Neural progenitor cell (in vitro differentiated cells): ENCODE data around the gene SEMA6D. TPM values are rescaled to one million over a fixed set of nuclear protein-coding genes. Genes with fewer than 3 reads are reported as not detected.

ENCODE experiments used
- DNase-seq: peaks from one replicate; pipeline ENCODE4 v3.0.0-alpha.2; 2016; ENCODE audit warnings: low spot score
- H2AFZ ChIP-seq: fragments of 200-600 bp; sonication (generic); replicated peaks from 2 replicates; pipeline ENCODE4 v1.6.1; 2016; ENCODE audit warnings: antibody characterized with exemption
- H3F3A ChIP-seq: fragments of 200-600 bp; sonication (generic); 2 replicates; pipeline ENCODE4 v1.6.1; 2016; ENCODE audit warnings: antibody characterized with exemption, low read depth
- H3K27ac ChIP-seq: fragments of 200-600 bp; sonication (generic); 2 replicates; pipeline ENCODE4 v1.5.1; 2016; ENCODE audit warnings: mild to moderate bottlenecking
- H3K27me3 ChIP-seq: fragments of 200-600 bp; sonication (generic); 2 replicates; pipeline ENCODE4 v1.6.1; 2016; ENCODE audit warnings: mild to moderate bottlenecking, moderate library complexity
- H3K36me3 ChIP-seq: fragments of 200-600 bp; sonication (generic); 2 replicates; pipeline ENCODE4 v1.5.1; 2016
- H3K4me1 ChIP-seq: fragments of 200-600 bp; sonication (generic); 2 replicates; pipeline ENCODE4 v1.6.1; 2016; ENCODE audit warnings: mixed run types
- H3K4me2 ChIP-seq: fragments of 200-600 bp; sonication (generic); 2 replicates; pipeline ENCODE4 v1.6.1; 2016
- H3K4me3 ChIP-seq: fragments of 200-600 bp; sonication (generic); 2 replicates; pipeline ENCODE4 v1.5.1; 2016
- H3K79me2 ChIP-seq: fragments of 200-600 bp; sonication (generic); 2 replicates; pipeline ENCODE4 v1.6.1; 2016; ENCODE audit warnings: low read depth
- H3K9ac ChIP-seq: fragments of 200-600 bp; sonication (generic); 2 replicates; pipeline ENCODE4 v1.6.1; 2016
- H3K9me3 ChIP-seq: fragments of 200-600 bp; sonication (generic); 2 replicates; pipeline ENCODE4 v1.5.1; 2016; ENCODE audit warnings: low read depth
- H4K20me1 ChIP-seq: fragments of 200-600 bp; sonication (generic); 2 replicates; pipeline ENCODE4 v1.6.1; 2016; ENCODE audit warnings: low read depth
- H3K27ac Mint-ChIP-seq: 3 replicates; pipeline ENCODE4 v1.8.0; 2021; ENCODE audit warnings: mixed read lengths
- H3K27me3 Mint-ChIP-seq: 2 replicates; pipeline ENCODE4 v1.8.0; 2022; ENCODE audit warnings: low read depth, mild to moderate bottlenecking, inconsistent platforms, moderate library complexity, mixed read lengths; ENCODE audit not compliant: insufficient read depth
- H3K36me3 Mint-ChIP-seq: 3 replicates; pipeline ENCODE4 v1.8.0; 2021; ENCODE audit warnings: mixed read lengths
- H3K4me1 Mint-ChIP-seq: 3 replicates; pipeline ENCODE4 v1.8.0; 2021; ENCODE audit warnings: mixed read lengths
- H3K4me3 Mint-ChIP-seq: 3 replicates; pipeline ENCODE4 v1.8.0; 2021; ENCODE audit warnings: mild to moderate bottlenecking, moderate library complexity, mixed read lengths
- H3K9me3 Mint-ChIP-seq: 3 replicates; pipeline ENCODE4 v1.8.0; 2020; ENCODE audit warnings: mixed read lengths
- EZH2 ChIP-seq: fragments of 200-600 bp; sonication (generic); IDR thresholded peaks from 2 replicates; pipeline ENCODE4 v1.6.1; 2017; ENCODE audit warnings: antibody characterized with exemption, mild to moderate bottlenecking, moderate library complexity
- EZH2phosphoT487 ChIP-seq: fragments of 200-600 bp; sonication (generic); IDR thresholded peaks from 2 replicates; pipeline ENCODE4 v1.6.1; 2017; ENCODE audit warnings: antibody characterized with exemption
- total RNA-seq: library from RNA; depleted of rRNA; stranded (reverse); fragments of >200 nt; gene quantifications from 2 replicates; pipeline ENCODE4 v1.2.3, GENCODE V29; 2015; ENCODE audit warnings: low replicate concordance
- TF ChIP-seq, protein P1 (sequence below): fragments of 200-600 bp; sonication (generic); IDR thresholded peaks from 2 replicates; pipeline ENCODE4 v1.5.1; 2017; ENCODE audit warnings: antibody characterized with exemption, mild to moderate bottlenecking

The SEMA6D gene
- total RNA-seq, 1 donor from 2014 or later = 23.5 TPM

DNA sequence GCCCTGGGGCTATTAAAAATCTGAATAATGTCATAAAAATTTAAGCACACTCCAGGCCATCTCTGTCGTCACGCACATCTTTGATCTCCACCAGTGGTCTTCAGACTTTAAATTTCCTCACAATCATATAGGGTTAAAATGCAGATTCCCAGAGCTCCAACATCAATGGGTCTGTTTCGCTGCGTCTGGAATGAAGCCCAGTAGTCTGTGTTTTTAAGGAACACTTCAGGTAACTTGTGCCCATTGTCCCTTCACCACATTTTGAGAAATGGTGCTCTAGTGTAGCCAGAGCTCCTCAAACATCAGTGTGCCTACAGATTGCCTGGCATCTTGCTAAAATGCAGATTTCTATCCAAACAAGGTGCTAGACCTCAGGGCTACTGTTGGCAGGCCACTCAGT is 9.8 kb downstream of the SEMA6D start:
- peaks cover 26% of the 10 kb centered on the region for H3K79me2 ChIP-seq
- no peak overlapping the region for H3K27ac ChIP-seq
- DNase-seq = no peak
- no peak overlapping the region for H2AFZ ChIP-seq
- Mint-ChIP-seq H3K4me1 (peaks cover 18% of the 10 kb centered on the region), H3K9me3 (no peaks in the 10 kb centered on the region), H3K4me3 (no peak overlapping the region), H3K27me3 (peaks cover 2% of the 10 kb centered on the region), H3K27ac (no peak overlapping the region), H3K36me3 (peaks cover 13% of the 10 kb centered on the region)
- TF ChIP-seq EZH2 = no peak
- TF ChIP-seq, protein P1, sequence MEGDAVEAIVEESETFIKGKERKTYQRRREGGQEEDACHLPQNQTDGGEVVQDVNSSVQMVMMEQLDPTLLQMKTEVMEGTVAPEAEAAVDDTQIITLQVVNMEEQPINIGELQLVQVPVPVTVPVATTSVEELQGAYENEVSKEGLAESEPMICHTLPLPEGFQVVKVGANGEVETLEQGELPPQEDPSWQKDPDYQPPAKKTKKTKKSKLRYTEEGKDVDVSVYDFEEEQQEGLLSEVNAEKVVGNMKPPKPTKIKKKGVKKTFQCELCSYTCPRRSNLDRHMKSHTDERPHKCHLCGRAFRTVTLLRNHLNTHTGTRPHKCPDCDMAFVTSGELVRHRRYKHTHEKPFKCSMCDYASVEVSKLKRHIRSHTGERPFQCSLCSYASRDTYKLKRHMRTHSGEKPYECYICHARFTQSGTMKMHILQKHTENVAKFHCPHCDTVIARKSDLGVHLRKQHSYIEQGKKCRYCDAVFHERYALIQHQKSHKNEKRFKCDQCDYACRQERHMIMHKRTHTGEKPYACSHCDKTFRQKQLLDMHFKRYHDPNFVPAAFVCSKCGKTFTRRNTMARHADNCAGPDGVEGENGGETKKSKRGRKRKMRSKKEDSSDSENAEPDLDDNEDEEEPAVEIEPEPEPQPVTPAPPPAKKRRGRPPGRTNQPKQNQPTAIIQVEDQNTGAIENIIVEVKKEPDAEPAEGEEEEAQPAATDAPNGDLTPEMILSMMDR = no peak
- TF ChIP-seq EZH2phosphoT487 = no peak
- no peaks in the 10 kb centered on the region for H3K9me3 ChIP-seq
- H3K9ac ChIP-seq = no peak overlapping the region
- H3K4me2 ChIP-seq = no peak overlapping the region
- no peaks in the 10 kb centered on the region for H3K27me3 ChIP-seq
- H3K36me3 ChIP-seq = no peaks in the 10 kb centered on the region
- H4K20me1 ChIP-seq = no peaks in the 10 kb centered on the region
- H3K4me1 ChIP-seq = peaks cover 8% of the 10 kb centered on the region
- H3K4me3 ChIP-seq = no peak overlapping the region
- H3F3A ChIP-seq = no peaks in the 10 kb centered on the region

DNA sequence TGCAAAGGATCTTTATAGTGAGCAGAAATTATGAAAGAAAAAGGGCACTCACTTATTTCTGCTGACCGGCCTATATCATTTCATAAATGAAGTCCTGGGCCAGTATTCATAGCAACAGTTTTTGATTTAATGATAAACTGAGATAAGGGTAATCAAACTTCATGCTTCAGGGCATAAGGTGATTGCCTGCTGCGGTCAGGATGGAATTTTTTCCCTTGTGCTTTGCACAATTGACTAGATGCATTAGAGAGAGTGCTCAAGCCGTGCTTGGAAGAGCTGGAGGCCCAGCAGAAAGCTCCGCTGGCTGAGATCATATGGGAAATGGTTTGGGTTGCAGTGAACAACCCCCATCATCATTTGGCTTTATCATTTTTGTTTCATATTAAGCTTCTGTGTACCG is 10.4 kb downstream of the SEMA6D start:
- peaks cover 8% of the 10 kb centered on the region for H3K4me1 ChIP-seq
- no peak overlapping the region for H2AFZ ChIP-seq
- peaks cover 26% of the 10 kb centered on the region for H3K79me2 ChIP-seq
- H3K4me1 Mint-ChIP-seq = peaks cover 16% of the 10 kb centered on the region
- H4K20me1 ChIP-seq = no peaks in the 10 kb centered on the region
- no peak overlapping the region for H3K4me3 Mint-ChIP-seq
- H3K9me3 Mint-ChIP-seq = no peaks in the 10 kb centered on the region
- DNase-seq = no peak
- TF ChIP-seq EZH2phosphoT487 (no peak), EZH2 (no peak)
- TF ChIP-seq, protein P1 = no peak
- H3K36me3 ChIP-seq = no peaks in the 10 kb centered on the region
- H3K27ac ChIP-seq = no peak overlapping the region
- no peaks in the 10 kb centered on the region for H3K9me3 ChIP-seq
- H3K9ac ChIP-seq = no peak overlapping the region
- no peaks in the 10 kb centered on the region for H3F3A ChIP-seq
- peaks cover 2% of the 10 kb centered on the region for H3K27me3 Mint-ChIP-seq
- no peak overlapping the region for H3K4me3 ChIP-seq
- H3K27me3 ChIP-seq = no peaks in the 10 kb centered on the region
- no peak overlapping the region for H3K27ac Mint-ChIP-seq
- peaks cover 12% of the 10 kb centered on the region for H3K36me3 Mint-ChIP-seq
- no peak overlapping the region for H3K4me2 ChIP-seq

DNA sequence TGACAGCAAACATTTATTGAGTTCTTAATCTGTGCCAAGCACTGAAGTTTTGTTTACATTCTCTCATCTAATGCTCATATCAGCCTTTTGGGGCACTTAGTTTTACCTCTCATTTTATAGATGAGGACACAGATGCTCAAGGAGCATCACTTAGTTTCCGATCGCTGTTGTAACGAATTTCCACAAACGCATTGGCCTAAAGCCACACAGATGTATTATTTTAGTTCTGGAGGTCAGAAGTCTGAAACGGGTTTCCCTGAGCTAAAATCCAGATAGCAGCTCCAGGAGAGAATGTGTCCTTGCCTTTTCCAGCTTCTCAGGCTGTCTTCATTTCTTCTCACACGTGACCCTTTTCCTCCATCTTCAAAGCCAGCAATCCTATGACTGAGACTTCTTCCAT is 11.1 kb downstream of the SEMA6D start:
- Mint-ChIP-seq H3K36me3 (peaks cover 13% of the 10 kb centered on the region), H3K4me1 (peaks cover 13% of the 10 kb centered on the region), H3K27ac (no peak overlapping the region), H3K9me3 (no peaks in the 10 kb centered on the region), H3K4me3 (no peak overlapping the region), H3K27me3 (peaks cover 2% of the 10 kb centered on the region)
- TF ChIP-seq, protein P1 = no peak
- TF ChIP-seq EZH2phosphoT487 (no peak), EZH2 (no peak)
- Histone ChIP-seq H3K4me1 (peaks cover 8% of the 10 kb centered on the region), H3K36me3 (no peaks in the 10 kb centered on the region), H3K9ac (no peak overlapping the region), H2AFZ (no peak overlapping the region), H3K4me2 (no peak overlapping the region), H3K9me3 (no peaks in the 10 kb centered on the region), H3K79me2 (peaks cover 21% of the 10 kb centered on the region), H3F3A (no peaks in the 10 kb centered on the region), H3K4me3 (no peak overlapping the region), H3K27me3 (no peaks in the 10 kb centered on the region), H3K27ac (no peak overlapping the region), H4K20me1 (no peaks in the 10 kb centered on the region)
- no peak for DNase-seq

DNA sequence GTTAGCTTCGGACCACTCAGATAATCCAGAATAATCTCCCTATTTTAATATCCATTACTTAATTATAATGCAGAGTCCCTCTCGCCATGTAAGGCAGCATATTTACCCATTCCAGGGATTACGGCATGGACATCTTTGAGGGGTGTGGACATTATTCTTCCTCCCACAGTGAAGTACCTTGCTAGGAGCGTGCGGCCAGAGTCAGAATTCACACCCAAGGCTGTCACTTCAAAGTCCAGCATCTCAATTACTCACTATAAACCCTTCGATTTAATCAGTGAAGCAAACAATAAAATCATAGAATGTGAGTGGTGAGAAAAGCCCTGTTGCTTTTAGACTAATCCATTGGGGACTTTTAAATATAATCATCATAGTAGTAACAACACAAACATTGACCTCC is 11.6 kb downstream of the SEMA6D start:
- H3K27ac ChIP-seq = no peak overlapping the region
- no peak overlapping the region for H3K27ac Mint-ChIP-seq
- peaks cover 13% of the 10 kb centered on the region for H3K36me3 Mint-ChIP-seq
- H3K4me2 ChIP-seq = no peak overlapping the region
- no peak overlapping the region for H3K4me3 Mint-ChIP-seq
- peaks cover 4% of the 10 kb centered on the region for H3K4me1 ChIP-seq
- peaks cover 13% of the 10 kb centered on the region for H3K4me1 Mint-ChIP-seq
- no peak overlapping the region for H3K9ac ChIP-seq
- H4K20me1 ChIP-seq = no peaks in the 10 kb centered on the region
- no peak for TF ChIP-seq EZH2phosphoT487
- TF ChIP-seq, protein P1 = no peak
- peaks cover 16% of the 10 kb centered on the region for H3K79me2 ChIP-seq
- H3K9me3 Mint-ChIP-seq = no peaks in the 10 kb centered on the region
- DNase-seq = no peak
- no peaks in the 10 kb centered on the region for H3K9me3 ChIP-seq
- no peaks in the 10 kb centered on the region for H3K36me3 ChIP-seq
- no peak overlapping the region for H3K4me3 ChIP-seq
- no peaks in the 10 kb centered on the region for H3K27me3 ChIP-seq
- peaks cover 2% of the 10 kb centered on the region for H3K27me3 Mint-ChIP-seq
- H3F3A ChIP-seq = no peaks in the 10 kb centered on the region
- no peak overlapping the region for H2AFZ ChIP-seq
